Posterior vena cava (tissue), 2 donors: Measurements from ENCODE around the gene MADCAM1. TPM values are rescaled to one million over a fixed set of nuclear protein-coding genes. Genes with fewer than 3 reads are reported as not detected.

Experiments
- DNase-seq: peaks from one replicate; pipeline ENCODE4 v3.0.0-alpha.2; 2020; ENCODE audit warnings: low spot score
- intact Hi-C, 2 donors: fragments of 100-400 bp; cut with DNase I; formaldehyde crosslinking; loops; one replicate each; pipeline versions ENCODE4 v1.14.1 to v1.14.2; 2022 to 2023
- total RNA-seq, 2 donors: library from RNA; stranded (reverse); fragmentation: NEBNext Ultra II Directional; extraction: Animal tissue kit (Norgen Biotek cat#: 25700); gene quantifications; one replicate each; pipeline ENCODE4 v1.2.1, GENCODE V29; 2021
- donor health status: DM: yes; HTN: yes; CAD: no.
- donor health status: DM: yes; HTN: yes; CAD: no.

MADCAM1 gene
- total RNA-seq, 2 donors from 2014 or later, result 0.42 TPM; not detected in 1

DNA sequence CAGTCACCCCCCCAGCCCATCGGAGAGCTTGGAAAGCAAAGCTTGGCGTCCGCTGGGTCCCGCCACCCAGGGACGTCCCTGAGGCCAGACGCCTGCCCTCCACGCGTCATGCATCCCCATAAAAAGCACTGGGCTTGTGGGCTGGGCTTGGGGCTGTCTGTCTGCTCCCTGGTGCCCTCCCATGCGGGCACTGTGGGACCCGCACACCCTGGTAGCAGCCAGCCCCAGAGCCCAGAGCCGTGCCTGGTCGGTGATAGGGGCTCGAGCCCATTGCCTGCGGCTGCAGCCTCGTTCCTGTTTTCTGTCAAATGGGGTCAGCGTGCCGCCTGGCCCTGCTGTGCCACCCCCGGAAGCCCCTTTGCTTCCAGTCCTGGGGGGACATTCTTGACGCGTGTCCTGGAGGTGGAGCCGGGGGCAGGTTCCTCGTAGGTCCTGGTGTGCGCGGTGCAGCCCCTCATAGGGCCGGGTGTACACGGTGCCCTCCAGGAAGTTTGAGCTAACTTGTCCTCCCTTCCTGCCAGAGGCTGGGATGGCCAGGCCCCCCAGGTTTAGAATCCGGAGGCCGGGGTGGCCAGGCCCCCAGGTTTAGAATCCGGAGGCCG lies 43.2 kb downstream of the MADCAM1 start:
- no peak for DNase-seq
- intact Hi-C loops, result loop anchor here in 1 of 2 donors (2.0 kb wide), 1 partner anchor 67 kb away; no protein-coding TSS in a partner anchor

DNA sequence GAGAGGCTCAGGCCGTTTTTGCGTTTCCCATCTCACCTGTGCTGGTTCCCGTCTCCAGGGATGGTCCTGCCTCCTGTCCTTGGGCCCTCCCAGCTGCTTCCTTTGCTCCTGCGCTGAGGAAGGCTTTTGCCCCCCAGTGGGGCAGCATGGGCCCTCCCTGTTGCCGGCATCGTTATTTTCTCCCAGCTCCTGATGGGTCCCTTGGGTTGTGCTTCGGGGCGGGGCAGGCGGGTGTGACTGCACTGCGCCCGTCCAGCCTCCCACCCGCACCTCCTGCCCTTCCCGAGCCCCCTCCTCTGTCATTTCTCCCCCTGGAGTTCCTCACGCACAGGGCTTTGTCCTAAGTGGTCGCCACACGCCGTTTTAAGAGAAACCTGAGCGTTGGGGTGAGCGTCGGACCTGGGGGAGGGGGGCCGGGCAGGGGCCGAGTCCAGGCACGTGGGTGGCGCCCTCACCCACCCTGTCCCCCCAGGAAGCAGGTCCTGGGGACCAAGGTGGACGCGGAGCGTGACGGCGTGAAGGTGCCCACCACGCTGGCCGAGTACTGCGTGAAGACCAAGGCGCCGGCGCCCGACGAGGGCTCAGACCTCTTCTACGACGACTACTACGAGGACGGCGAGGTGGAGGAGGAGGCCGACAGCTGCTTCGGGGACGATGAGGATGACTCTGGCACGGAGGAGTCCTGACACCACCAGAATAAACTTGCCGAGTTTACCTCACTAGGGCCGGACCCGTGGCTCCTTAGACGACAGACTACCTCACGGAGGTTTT lies 44.8 kb downstream of the MADCAM1 start:
- intact Hi-C loops, result loop anchor here in 1 of 2 donors (2.0 kb wide), 1 partner anchor 68 kb away; no protein-coding TSS in a partner anchor
- no peak for DNase-seq

GRCh38 chr19:541699-542098 lies 45.4 kb downstream of the MADCAM1 start:
- intact Hi-C loops, result loop anchor here in 1 of 2 donors (2.0 kb wide), 1 partner anchor 69 kb away; no protein-coding TSS in a partner anchor
- DNase-seq, result no peak

GRCh38 chr19:542173-542866 lies 46.0 kb downstream of the MADCAM1 start:
- intact Hi-C loops, result no loop called here
- DNase-seq, result no peak

DNA sequence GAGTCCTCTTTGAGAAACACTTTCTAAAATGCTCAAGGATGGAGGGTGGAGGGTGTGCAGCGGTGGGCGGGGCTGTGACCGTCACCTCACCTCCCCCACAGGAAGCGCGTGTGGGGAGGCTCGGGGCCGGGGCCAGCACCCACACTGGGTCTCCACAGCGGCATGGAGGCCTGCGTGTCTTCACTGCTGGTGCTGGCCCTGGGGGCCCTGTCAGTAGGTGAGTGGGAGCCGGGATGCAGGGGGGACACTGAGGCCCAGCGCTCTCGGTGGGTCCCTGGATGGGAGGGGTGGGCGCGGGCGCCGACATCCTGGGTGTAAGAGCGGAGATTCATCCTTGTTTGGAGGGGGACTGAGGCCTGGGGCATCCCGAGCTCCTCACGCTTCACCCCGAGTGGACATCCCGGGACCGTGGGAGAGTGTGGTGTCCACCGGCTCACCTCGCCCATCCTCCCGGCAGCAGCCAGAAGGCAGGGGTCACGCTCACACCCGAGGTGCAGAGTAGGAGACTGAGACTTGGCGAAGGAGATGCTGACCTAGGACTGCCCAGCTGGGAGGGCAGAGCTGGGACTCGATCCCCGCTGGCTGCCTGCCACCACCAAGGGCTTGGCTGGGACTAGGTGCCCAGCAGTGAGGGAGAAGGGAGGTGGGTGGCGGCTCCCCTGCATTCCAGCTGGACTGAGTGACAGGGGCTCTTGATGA lies 47.8 kb downstream of the MADCAM1 start, which contains the start of gene GZMM:
Gene GZMM, plus strand, starts transcription at position 144 of the 699 bp plus-strand sequence. Its CDS starts 19 bp downstream, at position 163.
- intact Hi-C loops, result no loop called here
- DNase-seq, result no peak

DNA sequence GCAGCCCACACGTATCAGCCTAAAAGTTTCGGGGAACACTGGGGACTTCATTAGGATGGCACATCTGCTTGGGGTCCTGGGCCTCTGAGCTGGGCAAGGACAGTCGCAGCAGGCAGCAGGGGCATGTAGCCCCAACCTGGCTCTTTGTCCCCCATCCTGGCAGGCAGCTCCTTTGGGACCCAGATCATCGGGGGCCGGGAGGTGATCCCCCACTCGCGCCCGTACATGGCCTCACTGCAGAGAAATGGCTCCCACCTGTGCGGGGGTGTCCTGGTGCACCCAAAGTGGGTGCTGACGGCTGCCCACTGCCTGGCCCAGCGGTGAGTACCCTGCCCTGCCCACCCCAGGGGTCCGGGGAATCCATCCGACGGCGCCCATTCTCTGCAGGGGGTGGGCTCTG lies 50.8 kb downstream of the MADCAM1 start:
- intact Hi-C loops, result no loop called here
- no peak for DNase-seq

GRCh38 chr19:547836-548720 lies 51.8 kb downstream of the MADCAM1 start:
- DNase-seq, result no peak
- intact Hi-C loops, result no loop called here

- no peak for DNase-seq
- intact Hi-C loops, result no loop called here
These were observed 52.9 kb downstream of the MADCAM1 start for GRCh38 chr19:548886-549830.

GRCh38 chr19:554817-555216 lies 58.5 kb downstream of the MADCAM1 start:
- intact Hi-C loops, result no loop called here
- DNase-seq, result no peak

Other genes with a start within 250 kb of the MADCAM1 start
- gene PLPP2, start 205.1 kb upstream of the MADCAM1 start, total RNA-seq, result 1 to 10 TPM in 1 of 2 donors, under 1 TPM in 1; 0.83 to 4.5 TPM
- gene MIER2, start 151.7 kb upstream of the MADCAM1 start, total RNA-seq, result 10 to 100 TPM; 18.8 to 25.3 TPM
- gene C2CD4C, start 87.3 kb upstream of the MADCAM1 start, total RNA-seq, result 1 to 10 TPM; 1.1 to 2.9 TPM
- gene SHC2, start 35.5 kb upstream of the MADCAM1 start, total RNA-seq, result 10 to 100 TPM; 21.0 to 21.9 TPM
- gene TPGS1, start 11.0 kb downstream of the MADCAM1 start, total RNA-seq, result 10 to 100 TPM; 21.0 to 21.2 TPM
- gene CDC34, start 35.3 kb downstream of the MADCAM1 start, total RNA-seq, result 10 to 100 TPM; 41.1 to 45.8 TPM
- under 1 TPM; 0.74 to 0.76 TPM for gene GZMM, start 47.6 kb downstream of the MADCAM1 start, total RNA-seq
- gene BSG, start 76.1 kb downstream of the MADCAM1 start, total RNA-seq, result 100 to 1,000 TPM; 288 to 300 TPM
- under 1 TPM; 0.10 to 0.37 TPM for gene HCN2, start 93.4 kb downstream of the MADCAM1 start, total RNA-seq
- 10 to 100 TPM; 25.6 to 30.7 TPM for gene POLRMT, start 137.1 kb downstream of the MADCAM1 start, total RNA-seq
- gene FGF22, start 143.4 kb downstream of the MADCAM1 start, total RNA-seq, result under 1 TPM in 1 of 2 donors, not detected in 1; 0.37 TPM
- 10 to 100 TPM; 24.5 to 27.1 TPM for gene RNF126, start 166.7 kb downstream of the MADCAM1 start, total RNA-seq
- gene FSTL3, start 179.9 kb downstream of the MADCAM1 start, total RNA-seq, result 100 to 1,000 TPM; 234 to 270 TPM
- gene PRSS57, start 199.0 kb downstream of the MADCAM1 start, total RNA-seq, result not detected
- 100 to 1,000 TPM in 1 of 2 donors, 10 to 100 TPM in 1; 89.6 to 128 TPM for gene PALM, start 212.4 kb downstream of the MADCAM1 start, total RNA-seq